K562 (cell line): Measurements from ENCODE around the gene PPFIA1.

Experiments used
- ATF7 ChIP-seq: fragments of 450-650 bp; IDR thresholded peaks from 2 replicates; pipeline ENCODE4 v1.7.1; 2014; ENCODE audit warnings: mild to moderate bottlenecking, moderate library complexity
- MAZ ChIP-seq, 2 experiments: fragments of 450-650 bp in 1 of 2; sonication (generic) in 1 of 2; formaldehyde crosslinking; IDR thresholded peaks in 1 of 2; conservative IDR thresholded peaks in 1 of 2; 2 replicates each; pipeline versions ENCODE4 v1.4.0 to v1.5.0; 2020; ENCODE audit warnings: mild to moderate bottlenecking in 1 of 2, missing genetic modification reagents in 1 of 2
- POLR2A ChIP-seq: fragments of 450-650 bp; conservative IDR thresholded peaks from 2 replicates; pipeline ENCODE4 v1.6.1; 2016
- TBP ChIP-seq: optimal IDR thresholded peaks from 2 replicates; pipeline ENCODE3; 2011; ENCODE audit warnings: low read depth, low read length, improper control_type of control experiment
- TCF7L2 ChIP-seq: fragments of 150-350 bp; IDR thresholded peaks from 2 replicates; pipeline ENCODE4 v1.6.1; 2016; ENCODE audit warnings: low read depth, mild to moderate bottlenecking, low read length, moderate library complexity
- ZNF766 ChIP-seq: fragments of 200-800 bp; sonication (Bioruptor generic); conservative IDR thresholded peaks from 2 replicates; pipeline ENCODE4 v1.6.1; 2016; ENCODE audit warnings: missing genetic modification characterization, missing compliant biosample characterization
- TF ChIP-seq, protein P1 (sequence below): sonication (generic); formaldehyde crosslinking; IDR thresholded peaks from 2 replicates; pipeline ENCODE4 v1.8.0; 2022; ENCODE audit warnings: mild to moderate bottlenecking, low read depth, missing genetic modification reagents
- TF ChIP-seq, protein P2 (sequence below): sonication (generic); formaldehyde crosslinking; IDR thresholded peaks from 2 replicates; pipeline ENCODE4 v1.8.0; 2023; ENCODE audit warnings: missing genetic modification reagents, mild to moderate bottlenecking, borderline replicate concordance

DNA sequence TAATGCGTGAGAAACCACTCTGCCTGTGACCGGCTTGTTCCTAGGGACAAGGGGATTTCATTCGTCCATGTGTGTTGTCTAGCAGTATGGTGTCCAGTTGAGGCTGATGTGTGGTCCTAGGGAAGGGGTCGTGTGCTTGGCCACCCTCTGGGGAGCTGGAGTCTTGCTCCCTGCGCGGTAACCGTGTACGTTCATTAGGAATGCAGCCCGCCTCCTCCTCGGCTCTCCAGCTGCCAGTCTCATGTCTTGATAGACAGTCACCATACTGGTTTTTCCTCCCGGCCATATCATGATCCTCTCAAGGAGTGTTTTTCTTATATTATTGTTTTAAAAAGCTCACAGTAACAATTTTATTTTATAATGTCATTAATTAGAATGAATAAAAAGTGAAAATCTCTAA is 133.8 kb downstream of the PPFIA1 start:
- TF ChIP-seq, protein P1, sequence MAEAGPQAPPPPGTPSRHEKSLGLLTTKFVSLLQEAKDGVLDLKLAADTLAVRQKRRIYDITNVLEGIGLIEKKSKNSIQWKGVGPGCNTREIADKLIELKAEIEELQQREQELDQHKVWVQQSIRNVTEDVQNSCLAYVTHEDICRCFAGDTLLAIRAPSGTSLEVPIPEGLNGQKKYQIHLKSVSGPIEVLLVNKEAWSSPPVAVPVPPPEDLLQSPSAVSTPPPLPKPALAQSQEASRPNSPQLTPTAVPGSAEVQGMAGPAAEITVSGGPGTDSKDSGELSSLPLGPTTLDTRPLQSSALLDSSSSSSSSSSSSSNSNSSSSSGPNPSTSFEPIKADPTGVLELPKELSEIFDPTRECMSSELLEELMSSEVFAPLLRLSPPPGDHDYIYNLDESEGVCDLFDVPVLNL (CRISPR knock-in tag) = no peak
- TF ChIP-seq MAZ (CRISPR knock-in tag; conservative IDR thresholded peaks at IDR 0.05 in 1 of 2, IDR thresholded peaks at IDR 0.05 in 1 of 2) (no peak), ZNF766 (CRISPR knock-in tag) (no peak), POLR2A (no peak), ATF7 (no peak), TCF7L2 (no peak), TBP (no peak)
- TF ChIP-seq, protein P2, sequence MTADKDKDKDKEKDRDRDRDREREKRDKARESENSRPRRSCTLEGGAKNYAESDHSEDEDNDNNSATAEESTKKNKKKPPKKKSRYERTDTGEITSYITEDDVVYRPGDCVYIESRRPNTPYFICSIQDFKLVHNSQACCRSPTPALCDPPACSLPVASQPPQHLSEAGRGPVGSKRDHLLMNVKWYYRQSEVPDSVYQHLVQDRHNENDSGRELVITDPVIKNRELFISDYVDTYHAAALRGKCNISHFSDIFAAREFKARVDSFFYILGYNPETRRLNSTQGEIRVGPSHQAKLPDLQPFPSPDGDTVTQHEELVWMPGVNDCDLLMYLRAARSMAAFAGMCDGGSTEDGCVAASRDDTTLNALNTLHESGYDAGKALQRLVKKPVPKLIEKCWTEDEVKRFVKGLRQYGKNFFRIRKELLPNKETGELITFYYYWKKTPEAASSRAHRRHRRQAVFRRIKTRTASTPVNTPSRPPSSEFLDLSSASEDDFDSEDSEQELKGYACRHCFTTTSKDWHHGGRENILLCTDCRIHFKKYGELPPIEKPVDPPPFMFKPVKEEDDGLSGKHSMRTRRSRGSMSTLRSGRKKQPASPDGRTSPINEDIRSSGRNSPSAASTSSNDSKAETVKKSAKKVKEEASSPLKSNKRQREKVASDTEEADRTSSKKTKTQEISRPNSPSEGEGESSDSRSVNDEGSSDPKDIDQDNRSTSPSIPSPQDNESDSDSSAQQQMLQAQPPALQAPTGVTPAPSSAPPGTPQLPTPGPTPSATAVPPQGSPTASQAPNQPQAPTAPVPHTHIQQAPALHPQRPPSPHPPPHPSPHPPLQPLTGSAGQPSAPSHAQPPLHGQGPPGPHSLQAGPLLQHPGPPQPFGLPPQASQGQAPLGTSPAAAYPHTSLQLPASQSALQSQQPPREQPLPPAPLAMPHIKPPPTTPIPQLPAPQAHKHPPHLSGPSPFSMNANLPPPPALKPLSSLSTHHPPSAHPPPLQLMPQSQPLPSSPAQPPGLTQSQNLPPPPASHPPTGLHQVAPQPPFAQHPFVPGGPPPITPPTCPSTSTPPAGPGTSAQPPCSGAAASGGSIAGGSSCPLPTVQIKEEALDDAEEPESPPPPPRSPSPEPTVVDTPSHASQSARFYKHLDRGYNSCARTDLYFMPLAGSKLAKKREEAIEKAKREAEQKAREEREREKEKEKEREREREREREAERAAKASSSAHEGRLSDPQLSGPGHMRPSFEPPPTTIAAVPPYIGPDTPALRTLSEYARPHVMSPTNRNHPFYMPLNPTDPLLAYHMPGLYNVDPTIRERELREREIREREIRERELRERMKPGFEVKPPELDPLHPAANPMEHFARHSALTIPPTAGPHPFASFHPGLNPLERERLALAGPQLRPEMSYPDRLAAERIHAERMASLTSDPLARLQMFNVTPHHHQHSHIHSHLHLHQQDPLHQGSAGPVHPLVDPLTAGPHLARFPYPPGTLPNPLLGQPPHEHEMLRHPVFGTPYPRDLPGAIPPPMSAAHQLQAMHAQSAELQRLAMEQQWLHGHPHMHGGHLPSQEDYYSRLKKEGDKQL (CRISPR knock-in tag) = no peak
